GM19043 (cell line): ENCODE measurements around the gene CASQ1.
A peak's percentile ranks its signal among the peaks of the same experiment; 100 is the strongest.

Source experiments
- ATAC-seq: cut with Tn5 transposase; IDR thresholded peaks from one replicate; pipeline ENCODE4 v1.9.1; 2021; ENCODE audit warnings: low read depth; ENCODE audit not compliant: unreplicated experiment

The CASQ1 gene

DNA sequence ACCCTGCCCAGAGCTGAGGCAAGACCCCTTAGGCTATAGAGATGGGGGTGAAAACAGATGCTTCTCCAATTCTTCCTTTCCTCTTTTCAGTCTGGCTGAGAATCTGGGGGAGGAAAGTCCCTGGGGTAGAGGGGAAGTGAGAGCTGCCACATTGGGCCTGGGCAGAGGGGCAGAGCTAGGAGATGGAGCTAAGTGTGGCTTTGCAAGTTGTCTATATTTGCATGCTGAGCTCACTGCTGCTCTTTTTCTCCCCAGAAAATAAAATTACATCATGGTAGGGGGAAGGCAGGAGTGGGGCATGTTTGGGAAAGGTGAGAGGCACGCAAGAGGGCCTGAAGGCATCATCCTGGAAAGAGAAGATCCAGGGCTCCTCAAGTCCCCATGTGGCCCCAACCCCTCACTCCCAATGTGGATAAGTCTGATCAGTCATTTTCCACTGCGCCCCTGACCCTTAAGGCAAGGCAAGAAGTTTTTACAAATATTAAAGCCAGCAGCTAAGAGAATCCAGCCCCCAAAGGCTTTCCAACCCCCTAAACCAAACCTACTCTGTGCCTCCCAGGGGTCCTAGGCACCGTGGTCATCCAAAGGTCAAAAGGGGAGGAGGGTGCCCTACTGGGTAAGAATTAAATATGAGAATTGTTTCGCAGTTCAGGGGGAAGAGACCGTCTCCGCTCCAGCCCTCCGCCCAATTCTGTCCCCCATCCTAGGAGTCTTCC is 14.3 kb downstream of the CASQ1 start:
- ATAC-seq = peak; percentile 51

- ATAC-seq = peak; percentile 45
Observed at GRCh38 chr1:160205242-160206035, 15.1 kb downstream of the CASQ1 start, which contains the start of gene PEA15. PEA15 (plus strand) TSS chr1:160205384; CDS start chr1:160211545, 6,161 bp downstream.

DNA sequence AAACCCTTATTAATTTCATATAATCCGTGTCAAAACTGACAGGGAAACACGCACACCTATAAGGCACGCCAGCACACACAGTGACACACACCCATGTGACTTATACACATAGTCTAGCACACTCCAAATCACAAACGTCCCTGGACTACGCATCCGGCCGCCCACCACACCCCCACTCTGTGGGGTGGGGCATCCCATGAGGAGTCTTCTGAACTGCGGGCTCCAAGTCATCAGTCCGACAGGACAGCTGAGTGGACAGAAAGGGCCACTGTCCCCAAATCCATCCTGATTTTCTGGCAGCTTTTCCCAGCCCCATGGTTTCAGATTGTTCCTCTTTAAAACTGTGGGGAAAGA is 15.6 kb downstream of the CASQ1 start:
- ATAC-seq = no peak

DNA sequence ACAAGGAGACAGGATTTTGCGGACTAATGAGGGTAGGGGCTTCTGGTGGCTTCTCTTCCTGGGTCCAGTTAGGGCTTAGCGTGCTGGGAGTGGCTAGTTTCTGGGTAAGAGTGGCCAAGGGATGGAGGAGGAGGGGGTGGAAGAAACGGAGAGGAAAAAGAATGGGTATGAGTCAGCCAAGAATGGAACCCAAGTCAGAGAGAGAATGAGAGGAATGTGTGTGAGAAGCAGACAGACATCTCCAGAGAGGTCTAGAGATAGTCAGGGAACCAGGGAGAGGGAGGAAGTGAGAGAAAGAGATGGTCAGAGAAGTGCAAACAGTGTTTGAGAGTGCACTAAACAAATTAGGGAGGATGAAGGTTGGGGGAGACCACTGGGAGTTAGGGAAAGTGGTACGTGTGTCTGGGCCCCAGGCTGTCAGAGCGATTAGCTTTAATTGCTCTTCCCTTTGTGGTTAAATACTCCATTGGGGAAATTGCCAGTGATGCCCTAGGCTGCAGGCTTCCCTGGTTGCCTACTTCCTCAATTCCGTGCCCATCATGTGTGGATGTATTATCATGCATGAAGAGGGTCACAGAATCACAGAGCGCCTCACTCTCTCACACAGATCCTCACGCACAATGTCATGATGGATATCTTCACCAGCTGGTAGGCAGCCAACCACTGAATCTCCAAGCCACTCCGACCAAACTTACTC is 16.2 kb downstream of the CASQ1 start:
- no peak for ATAC-seq

DNA sequence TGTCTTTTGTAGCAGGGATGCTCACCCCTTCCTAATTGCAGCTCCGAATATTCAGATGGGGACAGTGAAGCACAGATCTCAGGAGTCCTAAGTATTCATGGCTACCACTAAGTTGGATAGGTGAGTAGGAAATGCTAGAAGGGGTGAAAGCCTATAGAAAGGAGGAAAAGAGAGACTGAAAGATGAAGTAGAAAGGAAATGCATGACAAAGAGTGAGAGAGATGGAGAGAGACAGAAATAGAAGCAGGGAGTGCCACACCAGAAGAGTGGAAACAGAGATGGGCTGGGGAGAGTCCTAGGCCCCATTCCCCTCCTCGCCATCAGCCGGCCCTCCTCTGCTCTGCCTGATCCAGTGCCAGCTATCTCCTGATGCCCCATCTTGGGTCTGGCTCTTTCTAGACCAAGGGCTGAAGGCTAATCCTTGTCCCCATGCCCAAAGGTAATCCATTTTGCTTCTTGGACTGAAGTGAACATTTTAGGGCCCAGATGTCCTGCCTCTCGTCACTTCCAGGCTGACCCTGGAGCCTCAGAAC is 16.8 kb downstream of the CASQ1 start:
- ATAC-seq = no peak

GRCh38 chr1:160207771-160208556 is 17.6 kb downstream of the CASQ1 start:
- ATAC-seq = no peak

GRCh38 chr1:160208557-160209320 is 18.4 kb downstream of the CASQ1 start:
- ATAC-seq = no peak

DNA sequence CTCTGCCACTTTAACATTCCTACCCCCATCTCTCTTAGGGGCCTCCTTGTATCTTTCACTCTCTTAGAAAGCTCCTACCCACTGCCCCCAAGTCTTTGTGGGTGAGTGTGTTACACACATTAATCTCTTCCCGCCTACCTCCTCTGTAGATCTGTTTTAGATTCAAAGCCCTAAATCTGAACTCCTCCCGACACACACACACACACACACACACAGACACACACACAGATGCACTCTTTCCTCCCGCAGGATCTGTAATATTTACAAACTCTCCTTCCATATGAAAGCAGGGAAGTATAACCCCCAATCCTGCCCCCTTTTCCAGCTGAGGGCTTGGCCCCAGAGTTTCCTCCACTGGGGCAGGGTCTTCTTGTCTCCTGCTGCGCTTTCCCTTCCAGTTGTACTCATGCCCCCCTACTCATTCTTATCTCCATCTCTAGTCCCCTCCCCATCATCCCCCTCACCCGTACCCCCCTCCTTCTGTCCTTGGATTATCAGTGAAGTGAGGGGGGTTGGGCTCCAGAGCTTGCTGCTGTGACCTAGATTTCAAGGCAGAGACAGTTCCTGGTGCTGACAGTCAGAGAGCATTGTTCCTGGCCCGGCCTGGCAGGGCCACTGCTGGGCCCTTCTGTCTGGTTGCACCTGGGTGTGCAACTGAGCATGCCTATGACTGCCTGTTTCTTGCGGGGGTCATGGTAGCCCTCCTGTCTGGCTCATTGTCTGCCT is 19.1 kb downstream of the CASQ1 start:
- no peak for ATAC-seq

- no peak for ATAC-seq
Observed at GRCh38 chr1:160210561-160210960, 20.2 kb downstream of the CASQ1 start.

GRCh38 chr1:160211046-160211790 is 20.8 kb downstream of the CASQ1 start:
- no peak for ATAC-seq

- ATAC-seq = no peak
Observed at GRCh38 chr1:160214481-160215140, 24.2 kb downstream of the CASQ1 start.

DNA sequence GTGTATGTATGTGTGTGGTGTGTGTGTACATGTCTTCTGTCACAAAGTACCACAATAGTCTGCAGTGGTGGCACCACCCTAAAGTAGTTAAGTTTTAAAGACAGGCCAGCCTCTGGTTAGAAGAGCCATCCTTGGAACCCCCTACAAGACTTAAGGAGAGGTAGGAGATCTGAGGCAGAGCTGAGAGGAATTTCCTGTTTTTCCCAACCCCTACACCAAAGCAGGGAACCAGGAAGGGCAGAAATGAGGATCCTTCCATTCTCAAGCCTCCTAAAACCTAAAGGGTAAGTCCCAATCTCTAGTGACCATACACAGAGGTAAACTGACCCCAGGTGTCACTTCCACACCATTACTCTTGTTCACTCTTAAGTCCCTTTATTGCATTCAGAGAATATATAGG is 25.9 kb downstream of the CASQ1 start:
- ATAC-seq = no peak

DNA sequence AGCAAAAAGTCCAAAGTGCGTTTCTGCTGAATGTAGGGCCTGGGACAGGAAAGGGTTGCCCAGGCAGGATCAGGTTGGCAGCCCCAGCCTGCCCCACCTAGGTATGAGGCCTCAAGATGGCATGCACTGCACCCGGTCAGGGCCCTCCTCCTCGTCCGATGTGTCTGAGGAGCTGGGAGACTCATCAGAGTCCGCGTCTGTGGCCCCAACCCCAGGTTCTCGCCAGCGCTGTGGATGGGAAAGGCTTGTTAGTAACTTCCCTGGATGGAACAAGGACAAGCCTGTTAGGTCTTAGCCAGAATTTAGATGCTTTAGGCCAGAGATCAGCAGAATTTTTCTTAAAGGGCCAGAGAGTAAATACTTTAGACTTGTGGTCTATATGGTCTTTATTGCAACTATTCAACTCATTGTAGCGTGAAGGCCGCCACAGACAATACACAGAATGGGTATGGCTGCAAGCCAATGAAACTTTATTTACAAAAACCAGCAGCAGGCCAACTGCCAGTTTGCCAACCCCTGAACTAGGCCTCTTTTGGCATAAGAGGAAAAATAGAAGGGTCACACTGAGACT is 27.2 kb downstream of the CASQ1 start:
- ATAC-seq = no peak

DNA sequence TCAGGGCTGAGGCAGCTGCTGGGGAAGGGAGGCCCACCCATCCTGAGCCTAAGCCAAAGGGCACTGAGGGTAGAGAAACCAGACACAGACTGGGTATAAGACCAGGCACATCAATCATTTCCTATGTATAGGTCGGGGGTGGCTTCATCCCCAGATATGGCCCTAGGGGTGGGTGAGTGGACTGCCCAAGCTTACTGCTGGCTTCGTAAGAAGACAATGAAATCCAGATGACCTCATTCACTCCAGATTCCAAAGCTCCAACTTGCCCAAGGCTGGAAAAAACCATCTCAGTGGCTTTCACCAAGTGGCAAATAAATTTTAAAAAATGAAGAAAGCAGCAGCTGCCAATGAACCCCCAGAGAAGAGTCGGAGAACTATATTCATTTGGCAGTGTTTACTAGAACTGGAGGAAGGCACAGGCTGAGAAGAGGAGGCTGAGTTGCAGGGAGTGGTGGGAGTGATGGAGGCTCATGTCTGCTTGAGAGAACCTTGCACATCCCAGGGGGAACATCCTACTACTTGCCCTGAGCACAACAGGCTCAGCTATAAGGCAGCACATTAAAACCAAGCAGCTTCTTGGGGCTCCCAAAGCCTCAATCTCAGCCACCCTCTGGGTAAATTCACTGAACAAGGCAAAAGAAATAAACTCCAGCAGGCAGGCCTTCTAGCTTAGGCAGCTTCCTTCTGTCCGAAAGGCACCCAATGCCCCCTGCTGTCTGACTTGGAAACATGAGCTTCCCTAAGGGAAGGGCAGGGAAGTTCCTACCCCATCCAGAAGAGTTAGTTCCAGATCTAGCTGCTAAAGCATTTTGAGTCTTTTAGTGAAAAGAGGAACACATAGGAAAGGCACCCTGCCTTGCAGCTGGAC is 28.9 kb downstream of the CASQ1 start:
- ATAC-seq = no peak

- ATAC-seq = no peak
Observed at GRCh38 chr1:160220301-160220700, 29.9 kb downstream of the CASQ1 start.

- no peak for ATAC-seq
Observed at GRCh38 chr1:160221089-160221488, 30.7 kb downstream of the CASQ1 start.

- ATAC-seq = no peak
Observed at GRCh38 chr1:160222546-160222945, 32.2 kb downstream of the CASQ1 start.
